Measurements from ENCODE around the gene PRR19.

- TF ChIP-seq, protein P1, sequence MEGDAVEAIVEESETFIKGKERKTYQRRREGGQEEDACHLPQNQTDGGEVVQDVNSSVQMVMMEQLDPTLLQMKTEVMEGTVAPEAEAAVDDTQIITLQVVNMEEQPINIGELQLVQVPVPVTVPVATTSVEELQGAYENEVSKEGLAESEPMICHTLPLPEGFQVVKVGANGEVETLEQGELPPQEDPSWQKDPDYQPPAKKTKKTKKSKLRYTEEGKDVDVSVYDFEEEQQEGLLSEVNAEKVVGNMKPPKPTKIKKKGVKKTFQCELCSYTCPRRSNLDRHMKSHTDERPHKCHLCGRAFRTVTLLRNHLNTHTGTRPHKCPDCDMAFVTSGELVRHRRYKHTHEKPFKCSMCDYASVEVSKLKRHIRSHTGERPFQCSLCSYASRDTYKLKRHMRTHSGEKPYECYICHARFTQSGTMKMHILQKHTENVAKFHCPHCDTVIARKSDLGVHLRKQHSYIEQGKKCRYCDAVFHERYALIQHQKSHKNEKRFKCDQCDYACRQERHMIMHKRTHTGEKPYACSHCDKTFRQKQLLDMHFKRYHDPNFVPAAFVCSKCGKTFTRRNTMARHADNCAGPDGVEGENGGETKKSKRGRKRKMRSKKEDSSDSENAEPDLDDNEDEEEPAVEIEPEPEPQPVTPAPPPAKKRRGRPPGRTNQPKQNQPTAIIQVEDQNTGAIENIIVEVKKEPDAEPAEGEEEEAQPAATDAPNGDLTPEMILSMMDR (IDR thresholded peaks at IDR 0.05; ENCODE audit: low read depth, low read length), result no peak
- TF ChIP-seq EZH2phosphoT487 (IDR thresholded peaks at IDR 0.05; ENCODE audit: low read depth), result no peak
Observed at GRCh38 chr19:42292963-42293362, 9.0 kb upstream of the PRR19 start.
